ENCODE results near the gene DYRK3.
A peak's percentile ranks its signal among the peaks of the same experiment; 100 is the strongest.

DYRK3 gene

DNA sequence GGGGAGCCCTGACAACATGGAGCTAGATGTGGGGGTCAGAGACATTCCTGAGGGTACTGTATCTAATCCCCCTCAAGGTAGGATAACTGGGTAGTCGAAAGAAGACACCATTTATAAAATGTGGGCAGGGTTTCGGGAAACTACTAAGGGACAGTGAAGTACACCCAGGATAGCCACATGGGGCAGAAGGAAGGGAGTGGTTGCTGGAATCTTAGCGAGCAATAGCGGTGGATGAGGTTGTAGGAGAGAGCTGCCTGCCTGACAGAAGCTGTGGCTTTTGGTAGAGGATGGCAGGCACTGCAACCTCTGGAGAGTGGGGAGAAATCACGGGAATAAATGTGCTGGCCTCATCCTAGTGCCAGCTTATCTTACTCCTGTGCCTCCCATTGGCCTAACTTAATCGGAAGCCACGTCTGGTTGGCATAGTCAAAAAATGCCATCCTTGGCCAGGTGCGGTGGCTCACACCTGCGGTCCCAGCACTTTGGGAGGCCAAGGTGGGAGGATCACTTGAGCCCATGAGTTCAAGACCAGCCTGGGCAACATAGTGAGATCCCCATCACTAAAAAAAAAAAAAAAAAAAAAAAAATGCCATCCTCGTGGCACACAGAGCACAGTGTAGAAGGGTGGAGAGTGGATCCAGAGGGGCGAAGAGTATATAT, 26.0 kb downstream of the DYRK3 start:
- DNase-seq = no peak

DNA sequence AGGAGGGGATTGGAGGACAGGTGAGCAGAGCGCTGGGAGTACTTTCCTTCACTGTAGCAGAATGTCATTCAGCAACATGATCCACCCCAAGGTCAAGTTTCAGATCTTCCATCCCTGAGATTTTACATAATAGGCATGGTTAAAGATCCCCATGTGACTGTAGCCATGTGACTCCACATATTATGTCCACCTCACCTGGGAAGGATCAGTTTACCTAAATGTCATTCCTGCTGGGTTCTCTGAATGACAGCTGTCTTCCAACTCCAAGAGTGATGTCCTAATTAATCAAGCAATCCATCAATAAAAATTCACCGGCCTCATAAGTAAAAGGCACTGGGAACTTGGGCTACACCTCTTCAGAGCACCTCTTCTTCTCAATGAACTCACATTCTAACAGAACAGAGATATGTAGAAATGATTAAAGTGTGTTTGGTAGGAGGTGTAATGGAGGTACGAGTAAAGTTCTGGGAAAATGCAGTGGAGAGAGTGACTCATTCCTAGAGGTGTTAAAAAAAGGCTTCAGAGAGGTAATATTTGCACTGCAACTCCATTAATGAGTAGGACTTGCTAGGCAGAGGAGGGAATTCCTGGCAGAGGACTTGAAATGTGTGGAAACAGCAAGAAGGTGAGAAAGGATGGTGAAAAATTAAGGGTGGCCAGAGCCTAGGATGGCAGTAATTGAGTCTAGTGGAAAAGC, 27.2 kb downstream of the DYRK3 start:
- no peak for DNase-seq

DNA sequence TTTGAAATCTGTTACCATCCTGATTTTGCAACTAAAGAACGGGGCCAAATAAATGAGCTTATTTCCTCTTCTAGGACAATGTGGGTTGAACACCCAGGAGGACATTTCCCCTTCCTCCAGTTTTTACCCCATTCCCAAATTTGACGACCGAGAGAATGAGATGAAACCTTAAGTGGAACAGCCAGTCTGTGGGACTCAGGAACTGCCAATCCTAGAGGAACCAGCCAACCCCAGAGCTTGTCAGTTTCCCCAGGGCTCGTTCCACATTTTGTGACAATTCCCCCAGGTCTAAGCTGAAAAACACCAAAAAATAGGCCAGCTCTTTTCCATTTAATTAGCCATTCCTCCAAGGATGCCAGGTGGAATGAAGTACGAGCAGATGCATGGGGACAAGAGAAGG, 28.0 kb downstream of the DYRK3 start:
- no peak for DNase-seq

DNA sequence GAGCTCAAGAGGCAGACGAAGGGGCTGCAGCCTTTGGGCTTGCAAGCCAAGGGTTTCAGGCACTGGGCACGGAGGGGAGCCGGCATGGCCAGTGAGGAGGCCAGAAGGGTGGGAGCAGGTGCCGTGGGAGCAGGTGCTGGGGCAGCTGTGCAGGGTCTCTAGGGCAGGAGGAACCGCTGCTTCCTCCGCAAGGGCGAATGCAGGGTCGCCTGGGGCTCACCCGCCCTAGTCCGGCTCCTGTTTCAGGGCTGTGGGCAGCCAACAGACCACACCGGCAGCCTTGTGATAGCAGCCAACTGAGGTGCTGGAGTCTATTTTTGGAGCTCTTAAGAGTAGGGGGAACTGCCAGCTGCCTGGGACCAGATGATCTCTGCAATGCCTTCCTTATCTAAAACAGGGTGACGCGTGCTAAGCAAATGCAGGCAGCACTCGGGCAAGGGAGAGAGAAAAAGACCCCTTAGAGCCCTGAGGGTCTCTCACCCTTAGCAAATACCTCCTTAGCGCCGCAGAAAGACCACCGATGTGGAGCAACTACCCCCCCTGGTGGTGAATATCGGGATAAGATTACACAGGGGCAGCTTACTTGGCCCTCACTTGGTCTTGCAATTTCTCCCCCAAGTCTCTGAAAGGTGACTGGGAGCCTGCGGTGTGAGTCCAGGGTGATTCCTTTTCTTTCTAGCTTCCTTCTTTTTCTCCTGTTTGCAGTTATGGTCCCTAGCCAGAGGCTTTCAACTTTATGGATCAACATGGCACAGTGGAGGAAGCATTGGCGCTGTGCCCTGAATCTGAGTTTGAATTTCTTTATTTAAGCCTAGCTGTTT, 28.7 kb downstream of the DYRK3 start:
- peak; percentile 54 for DNase-seq

DNA sequence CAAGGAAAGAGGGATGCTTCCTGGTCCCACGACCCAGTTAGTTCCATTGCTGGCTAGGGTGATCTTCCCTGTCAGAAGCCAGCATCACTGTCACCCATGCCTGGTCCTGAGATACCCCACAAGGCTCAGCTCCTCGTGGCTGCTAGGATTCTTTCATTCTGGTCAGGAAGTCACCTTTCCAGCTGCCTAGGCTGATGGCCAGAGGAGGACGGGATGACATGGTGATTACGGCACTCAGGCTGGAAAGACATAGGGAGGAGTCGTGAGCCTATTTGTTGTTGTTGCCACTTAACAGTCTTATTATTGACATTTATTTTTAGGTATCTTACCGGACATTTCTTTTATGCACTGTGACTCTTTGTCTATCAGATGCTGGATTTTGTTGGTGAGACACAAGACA, 29.4 kb downstream of the DYRK3 start:
- no peak for DNase-seq

DNA sequence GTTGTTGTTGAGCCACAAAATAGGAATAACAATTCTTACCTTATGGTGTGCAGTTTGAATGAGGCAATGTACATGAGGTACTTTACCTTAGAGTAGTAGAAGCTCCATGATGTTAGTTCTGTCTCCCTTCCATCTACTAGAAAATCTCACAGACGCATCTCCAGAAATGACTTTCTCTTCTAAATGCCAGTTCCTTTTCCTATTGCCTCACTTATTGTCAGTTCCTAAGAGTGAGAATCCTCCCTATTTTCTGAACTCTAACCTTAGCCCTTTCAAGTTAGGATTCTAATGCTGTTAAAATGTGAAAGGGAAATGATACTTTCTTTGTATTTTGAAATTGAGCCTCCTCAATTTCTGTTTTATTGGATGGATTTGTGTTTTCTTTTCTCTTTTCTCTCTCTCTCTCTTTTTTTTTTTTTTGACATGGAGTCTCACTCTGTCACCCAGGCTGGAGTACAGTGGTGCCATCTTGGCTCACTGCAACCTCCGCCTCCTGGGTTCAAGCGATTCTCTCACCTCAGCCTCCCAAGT, 30.8 kb downstream of the DYRK3 start:
- no peak for DNase-seq

DNA sequence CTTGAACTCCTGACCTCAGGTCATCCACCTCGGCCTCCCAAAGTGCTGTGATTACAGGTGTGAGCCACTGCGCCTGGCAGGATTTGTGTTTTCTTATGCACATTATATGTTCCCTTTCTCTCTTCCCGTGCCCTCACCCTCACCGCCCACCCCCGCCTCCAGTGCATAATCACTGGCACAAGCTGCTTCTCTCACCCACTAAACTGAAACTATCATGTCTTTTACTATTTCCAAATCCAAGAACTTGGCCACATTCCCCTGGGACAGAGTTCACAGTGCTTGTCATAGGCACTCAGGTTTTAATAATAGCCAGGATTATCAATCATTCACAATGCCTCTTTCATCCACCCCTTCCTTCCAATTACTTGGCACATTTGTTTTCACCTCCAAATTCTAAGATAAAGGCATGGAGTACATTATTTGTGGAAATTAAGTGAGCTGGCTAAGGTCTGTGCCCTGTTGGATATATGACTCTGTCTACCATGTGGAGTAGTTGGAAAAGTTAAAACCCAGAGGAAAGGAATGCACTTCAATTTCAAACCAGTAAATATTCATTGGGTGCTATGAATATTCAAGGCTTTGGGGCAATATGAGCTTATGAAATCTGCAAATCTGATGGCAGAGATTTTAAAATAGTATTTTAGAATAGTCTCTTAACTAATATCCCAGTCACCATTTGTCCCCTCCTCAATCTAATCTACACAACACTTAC, 31.8 kb downstream of the DYRK3 start:
- DNase-seq = no peak

DNA sequence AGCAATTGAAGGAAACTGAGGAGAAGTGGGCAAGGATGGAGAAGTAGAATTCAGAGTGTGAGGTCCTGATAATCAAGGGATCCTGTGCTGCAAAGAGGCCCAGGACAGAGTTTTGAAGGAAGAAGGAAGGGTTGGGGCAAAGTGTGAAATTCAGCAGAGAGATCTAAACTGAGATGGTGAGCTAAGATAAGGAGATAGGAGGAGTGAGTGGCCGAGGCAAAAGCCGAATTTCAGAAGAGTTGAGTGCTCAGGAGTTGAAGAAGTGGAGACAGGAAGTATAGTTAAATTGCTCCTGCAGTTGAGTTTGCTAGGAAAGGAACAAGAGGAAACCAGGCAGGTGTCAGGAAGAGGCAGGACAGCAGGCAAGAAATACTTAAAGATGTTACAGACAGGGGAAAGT, 33.0 kb downstream of the DYRK3 start:
- DNase-seq = no peak

DNA sequence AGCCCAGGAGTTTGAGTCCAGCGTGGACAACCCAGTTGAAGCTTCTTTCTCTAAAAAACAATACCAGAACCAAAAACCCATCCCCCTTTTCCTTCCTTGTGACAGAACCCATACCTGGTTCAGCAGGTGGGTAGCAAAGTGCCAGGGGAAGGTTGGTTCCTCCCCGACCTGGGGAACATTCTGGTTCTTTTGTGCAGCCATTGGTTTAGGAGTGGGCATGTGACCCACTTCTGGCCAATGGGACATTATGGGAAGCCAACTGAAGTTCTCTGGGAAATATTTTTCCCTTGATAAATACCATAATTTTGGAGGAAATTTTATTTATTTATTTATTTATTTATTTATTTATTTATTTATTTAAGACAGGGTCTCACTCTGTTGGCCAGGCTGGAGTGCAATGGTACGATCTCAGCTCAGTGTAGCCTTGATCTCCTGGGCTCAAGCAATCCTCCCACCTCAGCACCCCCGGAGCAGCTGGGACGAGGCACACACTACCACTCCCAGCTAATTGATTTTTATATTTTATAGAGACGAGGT, 33.6 kb downstream of the DYRK3 start:
- DNase-seq = no peak

DNA sequence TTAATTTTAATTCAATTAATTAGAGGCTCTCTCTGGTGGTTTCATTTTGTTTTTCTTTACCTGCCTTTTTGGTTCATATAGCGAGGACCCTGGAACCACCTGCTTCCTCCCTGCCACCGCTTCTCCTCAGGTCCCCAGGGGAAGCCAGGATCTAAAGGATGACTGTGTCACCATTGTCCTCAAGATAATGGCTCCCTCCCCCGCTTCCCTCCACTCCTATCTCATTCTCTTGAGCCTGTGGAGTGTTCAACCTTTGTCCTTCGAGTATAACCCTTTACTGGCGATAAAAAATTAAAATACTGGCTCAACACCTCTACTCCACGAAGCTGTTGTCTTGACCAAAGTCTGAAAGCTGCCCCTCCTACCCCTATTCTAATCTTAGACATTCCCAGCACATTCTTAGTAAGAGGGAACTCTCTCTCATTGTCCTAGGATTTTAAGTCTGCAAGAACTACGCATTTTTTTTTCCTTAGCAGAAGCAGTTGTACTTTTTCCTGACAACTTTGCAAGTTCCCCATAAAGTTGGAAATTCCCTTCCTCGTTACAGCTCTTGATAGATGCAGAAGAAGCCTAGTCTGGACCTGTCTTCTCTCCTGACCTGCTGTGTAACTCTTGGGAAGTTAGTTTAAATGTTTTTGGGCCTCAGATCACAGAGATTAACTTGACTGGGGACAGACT, 36.8 kb downstream of the DYRK3 start:
- no peak for DNase-seq

DNA sequence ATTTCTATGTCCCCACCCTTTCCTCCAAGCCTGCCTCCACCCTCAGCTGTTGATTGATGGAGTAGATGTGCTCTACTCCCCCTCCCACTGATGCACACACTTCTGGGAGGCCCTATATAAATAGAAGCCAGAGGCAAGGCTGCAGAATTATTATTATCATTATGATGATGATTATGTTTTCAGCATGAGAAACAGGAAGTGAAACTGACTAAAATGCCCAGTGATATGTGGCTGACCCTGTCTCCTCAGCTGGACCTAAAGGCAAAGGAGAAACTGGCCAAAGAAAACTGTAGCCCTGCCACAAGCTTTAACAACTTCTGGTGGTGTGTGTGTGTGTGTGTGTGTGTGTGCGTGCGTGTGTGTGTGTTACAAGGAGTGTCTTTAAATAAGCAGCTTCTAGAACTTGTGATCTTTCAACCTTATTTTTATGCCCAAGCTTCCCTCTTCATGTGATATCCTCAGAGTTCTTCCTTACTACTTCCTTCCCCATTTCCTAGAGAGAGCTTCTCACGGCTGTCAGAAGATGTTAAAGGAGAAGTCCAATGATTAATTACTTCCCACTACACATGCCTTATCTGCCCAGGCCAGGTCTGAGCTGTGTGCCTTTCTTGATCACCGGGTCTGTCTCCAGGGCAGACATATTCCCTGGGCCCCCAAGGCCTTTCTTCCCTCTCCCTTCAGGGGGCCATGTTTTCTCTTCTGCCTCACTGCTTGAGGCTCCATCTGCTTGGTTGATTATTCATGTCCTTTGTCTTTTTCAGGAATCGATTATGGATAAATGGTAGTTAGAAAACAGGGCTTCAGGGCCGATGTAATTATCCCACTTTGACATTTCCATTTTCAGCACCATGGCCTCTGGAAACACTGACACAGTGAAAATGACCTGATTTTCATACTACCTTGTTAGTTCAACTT, 37.8 kb downstream of the DYRK3 start:
- DNase-seq = no peak

DNA sequence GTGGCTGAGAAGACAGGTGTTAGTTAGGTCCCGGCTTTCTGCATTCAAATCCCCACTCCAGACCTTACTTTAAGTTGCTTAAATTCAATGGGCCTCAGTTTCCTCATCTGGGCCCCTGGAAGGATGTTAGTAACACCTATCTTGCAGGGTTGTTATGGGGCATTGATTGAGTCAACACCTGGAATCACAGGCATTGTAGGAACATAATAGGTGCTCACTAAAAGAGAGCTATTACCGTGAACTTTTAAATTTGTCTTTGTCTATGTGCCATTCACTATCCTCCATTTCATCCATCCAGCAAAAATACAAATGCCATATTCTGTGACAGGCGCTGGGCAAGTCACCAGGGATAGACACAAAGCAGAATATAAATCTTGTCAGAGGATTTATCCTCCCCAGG, 38.9 kb downstream of the DYRK3 start:
- no peak for DNase-seq

DNA sequence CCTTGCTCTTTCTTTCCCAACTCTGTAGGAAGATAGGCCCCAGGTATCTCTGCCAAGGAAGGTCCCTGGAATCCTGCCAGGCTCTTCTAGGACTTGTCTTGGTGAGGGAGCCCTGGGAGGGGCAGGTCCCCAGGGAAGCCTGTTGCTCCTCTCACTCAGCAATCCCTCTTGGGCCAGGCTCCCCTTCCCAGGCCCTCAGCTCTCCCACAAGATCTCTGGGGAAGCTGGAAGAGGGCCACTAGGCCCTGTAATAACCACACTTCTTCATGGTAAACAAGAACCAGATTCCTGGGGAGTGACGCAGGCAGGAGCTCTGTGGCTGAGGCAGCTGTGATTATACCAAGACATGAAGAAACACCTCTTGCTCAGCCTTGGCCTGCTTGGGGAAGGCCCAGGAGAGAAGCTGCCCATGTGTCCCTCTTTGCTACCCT, 39.4 kb downstream of the DYRK3 start:
- DNase-seq = peak; percentile 99

DNA sequence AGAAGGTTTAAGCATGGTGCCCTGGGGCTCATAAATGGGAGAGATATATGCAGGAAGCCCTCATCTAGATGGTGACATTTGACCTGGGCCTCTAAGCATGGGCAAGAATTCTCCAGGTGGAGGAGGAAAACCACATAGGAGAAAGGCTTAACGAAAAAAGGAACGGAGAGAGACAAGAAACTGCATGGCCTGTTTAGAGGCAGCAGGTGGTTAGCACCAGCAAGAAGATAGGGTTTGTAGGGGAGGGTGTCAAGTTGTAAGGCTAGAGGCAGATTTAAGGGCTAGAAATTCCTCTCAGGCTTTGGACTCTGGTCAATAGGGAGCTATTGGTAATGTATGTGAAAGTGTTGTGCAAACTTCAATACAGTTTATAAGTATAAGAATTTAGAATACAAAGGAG, 41.2 kb downstream of the DYRK3 start:
- DNase-seq = no peak

DNA sequence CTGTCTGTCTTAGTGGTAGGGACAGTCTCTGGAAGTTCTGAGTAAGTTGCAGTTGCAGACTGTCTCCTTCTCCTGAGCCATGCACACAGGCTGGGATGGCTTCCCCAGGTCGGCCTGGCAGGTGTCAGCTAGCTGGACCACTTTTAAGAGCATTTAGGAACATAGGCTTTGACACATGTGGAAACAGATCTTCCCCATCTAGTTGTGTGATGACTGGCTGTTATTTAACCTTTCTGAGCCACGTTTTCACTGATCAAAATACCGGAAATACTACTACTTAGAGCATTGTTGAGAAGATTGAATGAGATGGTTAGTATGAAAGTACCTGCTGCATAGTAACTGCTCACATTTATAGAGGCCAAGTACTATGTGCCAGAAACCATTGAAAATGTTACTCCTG, 43.2 kb downstream of the DYRK3 start:
- DNase-seq = no peak

DNA sequence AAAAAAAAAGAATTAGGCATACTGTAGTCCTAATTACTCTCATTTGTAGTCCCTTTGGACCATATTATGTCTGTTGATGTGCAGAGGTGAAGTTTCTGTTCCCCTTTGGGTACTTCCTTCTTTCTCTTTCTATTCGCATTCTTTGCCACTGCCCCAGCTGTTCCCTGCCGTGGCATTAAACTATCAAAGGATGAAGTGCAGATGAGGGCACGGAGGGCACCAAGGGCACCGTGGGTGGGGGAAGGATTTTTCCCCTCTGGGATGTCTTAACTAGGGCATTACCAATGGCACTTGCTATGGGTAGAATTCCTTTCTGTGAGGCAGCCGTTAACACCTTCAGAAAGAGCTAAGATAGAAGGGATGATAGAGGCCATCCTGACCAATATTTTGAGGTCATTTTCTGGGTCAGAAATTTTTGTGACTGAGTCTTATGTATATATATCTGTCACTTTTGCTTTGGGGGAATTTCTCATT, 44.4 kb downstream of the DYRK3 start:
- DNase-seq = no peak

DNA sequence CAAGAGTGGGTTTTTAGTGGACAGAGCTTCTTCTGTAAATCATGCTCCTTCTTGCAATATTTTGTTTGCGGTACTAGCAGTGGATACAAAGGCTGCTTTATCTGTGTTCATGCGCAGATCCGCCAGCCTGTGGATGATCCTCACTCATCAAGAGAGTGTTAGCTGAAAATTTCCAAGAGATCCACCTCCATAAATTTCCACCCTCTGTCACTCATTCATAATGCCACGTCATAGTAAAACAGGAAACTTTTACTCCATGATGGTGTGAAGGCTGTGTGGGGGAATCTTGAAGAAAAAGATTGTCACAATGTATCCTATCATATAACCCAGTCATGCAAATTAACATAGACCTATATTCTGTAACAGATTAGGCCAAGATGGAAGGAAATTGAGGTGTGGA, 44.9 kb downstream of the DYRK3 start:
- DNase-seq = no peak

DNA sequence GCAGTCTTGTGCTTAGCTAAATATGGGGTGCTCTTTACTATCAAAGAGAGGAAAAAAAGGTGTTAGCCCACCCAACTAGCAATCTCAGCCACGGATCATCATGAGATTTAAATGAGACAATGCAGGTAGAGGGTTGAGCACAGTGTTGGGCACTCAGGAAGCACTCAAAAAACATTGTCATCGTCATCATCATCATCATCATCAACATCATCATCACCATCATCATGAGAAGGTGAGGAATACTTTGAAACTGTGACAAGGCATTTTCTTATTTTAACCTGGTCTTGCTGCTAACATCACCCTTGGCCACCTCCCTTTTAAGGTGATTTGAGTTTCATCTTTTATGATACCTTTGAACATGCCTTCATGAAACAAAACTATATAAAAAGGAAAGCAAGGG, 46.0 kb downstream of the DYRK3 start:
- no peak for DNase-seq

DNA sequence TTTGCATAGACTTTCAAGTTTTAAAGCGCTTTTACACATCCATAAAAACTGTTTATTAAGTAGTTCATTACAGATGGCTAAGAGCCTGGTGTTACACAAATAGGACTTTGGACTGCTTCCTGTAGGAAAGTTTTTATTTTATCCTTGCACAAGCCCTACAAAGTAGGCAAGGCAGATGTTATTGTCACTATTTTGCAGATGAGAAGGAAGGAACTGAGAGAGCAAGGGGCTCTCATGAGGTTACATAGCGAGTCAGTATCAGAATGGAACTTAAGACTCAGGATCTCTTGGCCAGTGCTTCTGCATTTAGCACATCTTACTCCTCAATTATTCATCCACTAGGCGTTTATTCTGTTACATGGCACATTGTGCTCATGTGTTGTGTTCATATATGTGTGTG, 46.8 kb downstream of the DYRK3 start:
- DNase-seq = no peak

DNA sequence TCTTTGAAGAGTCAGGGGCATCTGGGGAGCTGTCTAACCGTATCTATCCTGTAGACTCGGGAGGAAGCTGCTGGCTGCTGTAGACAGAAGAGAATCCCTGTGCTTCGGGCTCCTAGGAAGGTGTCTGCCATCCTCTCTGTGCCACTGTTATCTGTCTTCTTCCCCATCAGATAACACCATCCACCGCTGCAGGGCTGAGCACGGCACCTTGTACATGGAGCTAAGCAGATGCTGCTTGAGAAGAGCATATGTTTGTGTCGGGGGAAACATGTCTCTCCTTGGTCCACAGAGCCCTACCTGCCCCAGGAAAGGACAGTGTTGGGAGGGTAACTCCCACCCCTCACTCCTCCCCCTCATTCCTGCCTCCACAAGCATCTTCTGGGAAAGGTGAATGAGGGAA, 48.0 kb downstream of the DYRK3 start:
- DNase-seq = no peak

DNA sequence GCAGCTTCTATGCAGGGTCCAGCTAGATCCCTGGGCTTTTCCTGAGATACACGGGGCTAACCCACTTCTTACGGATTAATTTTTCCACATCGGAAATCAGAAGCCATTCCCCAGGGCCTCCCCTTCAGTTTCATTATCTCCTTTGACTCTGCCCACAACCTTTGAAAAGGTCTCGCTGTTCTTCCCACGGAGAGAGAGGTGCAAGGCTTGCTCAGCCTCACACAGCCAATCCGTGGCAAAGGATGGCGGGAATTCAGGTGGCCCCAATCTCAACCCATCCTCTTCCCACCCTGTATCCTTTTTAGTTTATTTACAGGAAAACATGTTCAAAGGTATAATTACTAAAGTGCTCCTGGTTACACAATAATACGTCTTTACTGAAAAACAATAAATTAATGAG, 48.7 kb downstream of the DYRK3 start:
- DNase-seq = no peak

Measured in fibroblast of skin of abdomen (primary cell).